ENCODE measurements around the gene MYO3B. TPM values are rescaled to one million over a fixed set of nuclear protein-coding genes. Genes with fewer than 3 reads are reported as not detected.

MYO3B gene
- total RNA-seq, 1 experiment from 2014 or later, result 0.63 TPM

- H3K79me1 ChIP-seq (ENCODE audit: insufficient read depth, low read depth, low read length, poor library complexity, severe bottlenecking), result no peaks in the 10 kb centered on the region
- Mint-ChIP-seq H3K27me3 (ENCODE audit: low read depth) (peaks cover 3% of the 10 kb centered on the region; the same call in 1 of the 2 replicates), H3K27ac (no peak overlapping the region), H3K4me1 (peaks cover 15 to 19% of the 10 kb centered on the region in 2 experiments), H3K4me3 (no peak overlapping the region), H3K9me3 (peaks cover 7 to 8% of the 10 kb centered on the region in 2 experiments), H3K36me3 (ENCODE audit: insufficient read depth in 1 of 3, low read depth in 3 of 3) (peaks cover 0 to 6% (median 3%) of the 10 kb centered on the region in 3 experiments; a peak in 3 of 7 replicates)
- no peaks in the 10 kb centered on the region for H3K23me2 ChIP-seq (ENCODE audit: insufficient read length, low read depth, low read length, poor library complexity, severe bottlenecking)
- no CpG with 5 or more reads among the region's 8 CpGs for WGBS (ENCODE audit: extremely low coverage, insufficient read length, low lambda C conversion rate)
- H4K8ac ChIP-seq (replicated peaks; ENCODE audit: insufficient read length, low read depth, low read length), result no peak overlapping the region
- H2BK20ac ChIP-seq (ENCODE audit: low read depth, low read length, poor library complexity, severe bottlenecking), result no peak overlapping the region
- no peak overlapping the region for H2BK5ac ChIP-seq (ENCODE audit: insufficient read length, low read length)
- DNase-seq, result no peak
- H3K18ac ChIP-seq (ENCODE audit: insufficient read length, low read depth, low read length), result no peak overlapping the region
- H3T11ph ChIP-seq (ENCODE audit: low read length), result no peak overlapping the region
- peaks cover 2% of the 10 kb centered on the region; the same call in 1 of the 2 replicates for H3K4me1 ChIP-seq (ENCODE audit: insufficient read depth, low read length)
- H3K9me3 ChIP-seq (ENCODE audit: control insufficient read depth, low read depth, low read length), result peaks cover 5% of the 10 kb centered on the region
- no peak overlapping the region for H3K23ac ChIP-seq (ENCODE audit: insufficient read length, low read depth, low read length)
- no peaks in the 10 kb centered on the region for H3K27me3 ChIP-seq (ENCODE audit: insufficient read depth, low read length)
- H2BK12ac ChIP-seq (ENCODE audit: insufficient read length, low read depth, low read length), result no peak overlapping the region
- no peak overlapping the region for H2AFZ ChIP-seq (ENCODE audit: low read length)
- no peak overlapping the region for H2BK120ac ChIP-seq (ENCODE audit: low read depth, low read length, poor library complexity, severe bottlenecking)
- no peak overlapping the region for H4K91ac ChIP-seq (ENCODE audit: insufficient read length, low read depth, low read length)
- TF ChIP-seq CTCF (conservative IDR thresholded peaks at IDR 0.05), result no peak
- no peak overlapping the region for H3K9ac ChIP-seq (ENCODE audit: extremely low read depth, insufficient read length, low read length)
- H3K4me2 ChIP-seq (ENCODE audit: insufficient read depth, insufficient read length, low read length), result no peak overlapping the region
- H2BK15ac ChIP-seq (ENCODE audit: low read depth, low read length), result no peak overlapping the region
- H3K79me2 ChIP-seq (ENCODE audit: insufficient read depth, low read length), result no peaks in the 10 kb centered on the region
- H4K5ac ChIP-seq (ENCODE audit: insufficient read length, low read depth, low read length), result no peak overlapping the region
- H4K20me1 ChIP-seq (ENCODE audit: control insufficient read depth, insufficient read depth, insufficient read length), result no peaks in the 10 kb centered on the region
- no peak overlapping the region for H2AK5ac ChIP-seq (ENCODE audit: insufficient read length, low read length)
- H3K4ac ChIP-seq (ENCODE audit: low read depth, low read length), result no peak overlapping the region
- no peak overlapping the region for H3K14ac ChIP-seq (ENCODE audit: insufficient read depth, low read length)
- H3K56ac ChIP-seq (ENCODE audit: insufficient read length, low read depth, low read length), result no peak overlapping the region
- H3K27ac ChIP-seq (ENCODE audit: insufficient read length, low read depth, low read length), result no peak overlapping the region
These were observed 284.7 kb downstream of the MYO3B start for GRCh38 chr2:170462433-170463205.

Measured in H9 (cell line).